SH-SY5Y (cell line): Measurements from ENCODE around the gene NELFA.

ENCODE experiments used
- GATA2 ChIP-seq: IDR thresholded peaks from 2 replicates; pipeline ENCODE4 v1.6.1; 2011; ENCODE audit warnings: mild to moderate bottlenecking, low read depth, low read length
- GATA3 ChIP-seq: IDR thresholded peaks from 2 replicates; pipeline ENCODE4 v1.6.1; 2011; ENCODE audit warnings: low read depth, mild to moderate bottlenecking, low read length, moderate library complexity

- TF ChIP-seq GATA3: no peak
- no peak for TF ChIP-seq GATA2
Measured at GRCh38 chr4:1980561-1981041, 28.2 kb downstream of the NELFA start.
